H9 (cell line): ENCODE results near the gene DCAF12. TPM values are rescaled to one million over a fixed set of nuclear protein-coding genes. Genes with fewer than 3 reads are reported as not detected.
A peak's percentile ranks its signal among the peaks of the same experiment; 100 is the strongest.

Experiments used
- DNase-seq: peaks from one replicate; pipeline ENCODE4 v3.0.0-alpha.2; 2017
- H2AFZ ChIP-seq: one replicate; pipeline ENCODE4 v1.6.1; 2013; ENCODE audit warnings: mild to moderate bottlenecking, low read length, control low read depth, moderate library complexity
- H2AK5ac ChIP-seq: 2 replicates; pipeline ENCODE4 v1.6.1; 2013; ENCODE audit warnings: low read length, control low read depth, mixed read lengths; ENCODE audit not compliant: insufficient read length
- H2BK120ac ChIP-seq: one replicate; pipeline ENCODE4 v1.6.1; 2013; ENCODE audit warnings: low read depth, mild to moderate bottlenecking, low read length, control low read depth, inconsistent platforms; ENCODE audit not compliant: poor library complexity, severe bottlenecking
- H2BK12ac ChIP-seq: 2 replicates; pipeline ENCODE4 v1.6.1; 2013; ENCODE audit warnings: low read length, control low read depth, mixed read lengths, low read depth; ENCODE audit not compliant: insufficient read length
- H2BK15ac ChIP-seq: 2 replicates; pipeline ENCODE4 v1.6.1; 2013; ENCODE audit warnings: low read depth, low read length, control low read depth
- H2BK20ac ChIP-seq: one replicate; pipeline ENCODE4 v1.6.1; 2013; ENCODE audit warnings: low read depth, mild to moderate bottlenecking, low read length, control low read depth, inconsistent platforms; ENCODE audit not compliant: poor library complexity, severe bottlenecking
- H2BK5ac ChIP-seq: 2 replicates; pipeline ENCODE4 v1.6.1; 2013; ENCODE audit warnings: low read length, control low read depth, mixed read lengths; ENCODE audit not compliant: insufficient read length
- H3K14ac ChIP-seq: 2 replicates; pipeline ENCODE4 v1.6.1; 2013; ENCODE audit warnings: low read length, control low read depth; ENCODE audit not compliant: insufficient read depth
- H3K18ac ChIP-seq: 2 replicates; pipeline ENCODE4 v1.6.1; 2013; ENCODE audit warnings: low read depth, mild to moderate bottlenecking, mixed read lengths, low read length, control low read depth; ENCODE audit not compliant: insufficient read length
- H3K23ac ChIP-seq: 2 replicates; pipeline ENCODE4 v1.6.1; 2013; ENCODE audit warnings: low read length, control low read depth, mixed read lengths, low read depth; ENCODE audit not compliant: insufficient read length
- H3K23me2 ChIP-seq: 2 replicates; pipeline ENCODE4 v1.6.1; 2013; ENCODE audit warnings: low read depth, mild to moderate bottlenecking, mixed read lengths, low read length, control low read depth; ENCODE audit not compliant: insufficient read length, poor library complexity, severe bottlenecking
- H3K27ac ChIP-seq: 2 replicates; pipeline ENCODE4 v1.5.1; 2013; ENCODE audit warnings: low read length, control low read depth, mixed read lengths, low read depth; ENCODE audit not compliant: insufficient read length
- H3K27me3 ChIP-seq: 2 replicates; pipeline ENCODE4 v1.6.1; 2013; ENCODE audit warnings: low read length, control low read depth, inconsistent platforms; ENCODE audit not compliant: insufficient read depth
- H3K4ac ChIP-seq: 2 replicates; pipeline ENCODE4 v1.6.1; 2013; ENCODE audit warnings: low read depth, mild to moderate bottlenecking, control low read depth, inconsistent platforms, low read length, moderate library complexity
- H3K4me1 ChIP-seq: 2 replicates; pipeline ENCODE4 v1.6.1; 2013; ENCODE audit warnings: low read length, control low read depth, inconsistent platforms; ENCODE audit not compliant: insufficient read depth
- H3K4me2 ChIP-seq: 2 replicates; pipeline ENCODE4 v1.6.1; 2013; ENCODE audit warnings: low read length, control low read depth, mixed read lengths; ENCODE audit not compliant: insufficient read length, insufficient read depth
- H3K56ac ChIP-seq: 2 replicates; pipeline ENCODE4 v1.6.1; 2013; ENCODE audit warnings: low read depth, mild to moderate bottlenecking, mixed read lengths, low read length, control low read depth; ENCODE audit not compliant: insufficient read length
- H3K79me1 ChIP-seq: 2 replicates; pipeline ENCODE4 v1.6.1; 2013; ENCODE audit warnings: low read depth, mild to moderate bottlenecking, moderate library complexity, low read length, control low read depth, inconsistent platforms; ENCODE audit not compliant: insufficient read depth, poor library complexity, severe bottlenecking
- H3K79me2 ChIP-seq: 2 replicates; pipeline ENCODE4 v1.6.1; 2013; ENCODE audit warnings: low read length, control low read depth, inconsistent platforms; ENCODE audit not compliant: insufficient read depth
- H3K9ac ChIP-seq: 2 replicates; pipeline ENCODE4 v1.6.1; 2013; ENCODE audit warnings: low read length, control low read depth, mixed read lengths; ENCODE audit not compliant: insufficient read length; ENCODE audit errors: extremely low read depth
- H3K9me3 ChIP-seq: one replicate; pipeline ENCODE4 v1.6.1; 2013; ENCODE audit warnings: low read depth, low read length, inconsistent platforms; ENCODE audit not compliant: control insufficient read depth
- H3T11ph ChIP-seq: one replicate; pipeline ENCODE4 v1.6.1; 2013; ENCODE audit warnings: mild to moderate bottlenecking, low read length, control low read depth, inconsistent platforms
- H4K20me1 ChIP-seq: one replicate; pipeline ENCODE4 v1.6.1; 2013; ENCODE audit not compliant: control insufficient read depth, insufficient read length, insufficient read depth
- H4K5ac ChIP-seq: 2 replicates; pipeline ENCODE4 v1.6.1; 2013; ENCODE audit warnings: low read depth, mild to moderate bottlenecking, mixed read lengths, low read length, control low read depth; ENCODE audit not compliant: insufficient read length
- H4K8ac ChIP-seq: replicated peaks from 2 replicates; pipeline ENCODE4 v1.6.1; 2013; ENCODE audit warnings: low read length, control low read depth, mixed read lengths, low read depth; ENCODE audit not compliant: insufficient read length
- H4K91ac ChIP-seq: 2 replicates; pipeline ENCODE4 v1.6.1; 2013; ENCODE audit warnings: low read depth, mild to moderate bottlenecking, moderate library complexity, mixed read lengths, low read length, control low read depth; ENCODE audit not compliant: insufficient read length
- H3K27ac Mint-ChIP-seq, 3 experiments: 2 replicates in 2 of 3; 3 replicates in 1 of 3; pipeline ENCODE4 v1.8.0; 2020 to 2021; ENCODE audit warnings: mixed read lengths in 3 of 3, mild to moderate bottlenecking in 1 of 3, moderate library complexity in 1 of 3
- H3K27me3 Mint-ChIP-seq: 2 replicates; pipeline ENCODE4 v1.8.0; 2021; ENCODE audit warnings: low read depth, mild to moderate bottlenecking, moderate library complexity, mixed read lengths
- H3K36me3 Mint-ChIP-seq, 3 experiments: 2 replicates in 2 of 3; 3 replicates in 1 of 3; pipeline ENCODE4 v1.8.0; 2020 to 2021; ENCODE audit warnings: low read depth in 3 of 3, mixed read lengths in 3 of 3; ENCODE audit not compliant: insufficient read depth in 1 of 3
- H3K4me1 Mint-ChIP-seq, 2 experiments: 2 replicates each; pipeline ENCODE4 v1.8.0; 2020; ENCODE audit warnings: mixed read lengths in 2 of 2
- H3K4me3 Mint-ChIP-seq, 2 experiments: 2 replicates in 1 of 2; 3 replicates in 1 of 2; pipeline ENCODE4 v1.8.0; 2020 to 2021; ENCODE audit warnings: mild to moderate bottlenecking in 2 of 2, mixed read lengths in 2 of 2, moderate library complexity in 1 of 2
- H3K9me3 Mint-ChIP-seq, 2 experiments: 2 replicates in 1 of 2; 3 replicates in 1 of 2; pipeline ENCODE4 v1.8.0; 2020; ENCODE audit warnings: mild to moderate bottlenecking in 2 of 2, mixed read lengths in 2 of 2, moderate library complexity in 1 of 2
- WGBS: extraction: QIAGEN DNeasy Blood & Tissue Kit; methylation state at CpG from one replicate; pipeline ENCODE4 v1.1.7; 2013; ENCODE audit warnings: missing lambda C conversion rate, low lambda C conversion rate, mixed read lengths; ENCODE audit not compliant: insufficient read length; ENCODE audit errors: extremely low coverage; 5-methylcytosine and 5-hydroxymethylcytosine counted together
- total RNA-seq: library from RNA; stranded (reverse); gene quantifications from 2 replicates; pipeline ENCODE4 v1.2.1, GENCODE V29; 2021
- TF ChIP-seq, protein P1 (sequence below): fragments of 200-600 bp; sonication (generic); conservative IDR thresholded peaks from 3 replicates; pipeline ENCODE4 v1.8.0; 2021; ENCODE audit warnings: antibody characterized with exemption, mild to moderate bottlenecking

Gene DCAF12
- total RNA-seq, 1 experiment from 2014 or later: 33.6 TPM

DNA sequence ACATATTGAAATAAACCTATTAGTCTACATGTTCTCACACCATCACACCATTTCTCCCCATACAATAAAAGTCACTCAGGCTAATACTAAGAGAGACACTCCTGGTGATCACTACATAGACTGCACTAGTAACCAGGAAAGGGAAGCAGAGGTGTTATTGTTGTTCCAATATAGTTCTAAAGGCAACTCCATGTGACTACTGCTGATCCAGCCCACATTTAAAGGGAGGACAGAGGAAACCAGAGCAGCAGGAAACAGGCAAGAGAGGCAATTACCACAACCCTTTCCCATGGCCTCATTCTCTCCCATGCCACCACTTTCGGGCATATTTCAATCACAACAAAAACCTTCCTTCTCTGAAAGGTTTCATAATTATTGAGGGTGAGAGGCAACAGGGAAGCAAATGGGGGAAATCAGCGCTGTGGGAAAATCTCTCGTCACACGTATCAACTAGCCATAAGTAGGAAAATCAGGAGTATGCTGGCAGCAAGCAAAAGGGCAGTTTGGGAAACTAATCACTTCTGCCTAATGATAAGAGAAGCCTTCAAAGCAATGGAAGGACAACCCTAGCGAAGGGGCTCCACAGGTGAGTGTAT is 79.6 kb downstream of the DCAF12 start:
- no peak overlapping the region for H3K56ac ChIP-seq
- H3K4ac ChIP-seq: no peak overlapping the region
- peaks cover 6% of the 10 kb centered on the region for H3K79me1 ChIP-seq
- no peak overlapping the region for H2BK12ac ChIP-seq
- H4K20me1 ChIP-seq: no peaks in the 10 kb centered on the region
- WGBS: no CpG with 5 or more reads among the region's 5 CpGs
- Mint-ChIP-seq H3K4me3 (peak overlapping the region; percentile 97 to 99), H3K27ac (peak overlapping the region; percentile 21 to 58 (median 50); a peak in 6 of 7 replicates), H3K27me3 (no peaks in the 10 kb centered on the region), H3K36me3 (peaks cover 5 to 19% (median 13%) of the 10 kb centered on the region in 3 experiments), H3K4me1 (peaks cover 28 to 34% of the 10 kb centered on the region in 2 experiments), H3K9me3 (no peaks in the 10 kb centered on the region; a peak in 2 of 5 replicates)
- 0 out of 2 replicates have a peak, but pooled peaks cover 5% of the 10 kb centered on the region for H3K4me1 ChIP-seq
- H3K23me2 ChIP-seq: peaks cover 4% of the 10 kb centered on the region
- H2BK20ac ChIP-seq: no peak overlapping the region
- H3K18ac ChIP-seq: no peak overlapping the region
- peak overlapping the region; percentile 87 for H3K4me2 ChIP-seq
- no peak overlapping the region for H2BK120ac ChIP-seq
- no peak overlapping the region for H3K27ac ChIP-seq
- no peaks in the 10 kb centered on the region for H3K9me3 ChIP-seq
- DNase-seq: no peak
- TF ChIP-seq, protein P1, sequence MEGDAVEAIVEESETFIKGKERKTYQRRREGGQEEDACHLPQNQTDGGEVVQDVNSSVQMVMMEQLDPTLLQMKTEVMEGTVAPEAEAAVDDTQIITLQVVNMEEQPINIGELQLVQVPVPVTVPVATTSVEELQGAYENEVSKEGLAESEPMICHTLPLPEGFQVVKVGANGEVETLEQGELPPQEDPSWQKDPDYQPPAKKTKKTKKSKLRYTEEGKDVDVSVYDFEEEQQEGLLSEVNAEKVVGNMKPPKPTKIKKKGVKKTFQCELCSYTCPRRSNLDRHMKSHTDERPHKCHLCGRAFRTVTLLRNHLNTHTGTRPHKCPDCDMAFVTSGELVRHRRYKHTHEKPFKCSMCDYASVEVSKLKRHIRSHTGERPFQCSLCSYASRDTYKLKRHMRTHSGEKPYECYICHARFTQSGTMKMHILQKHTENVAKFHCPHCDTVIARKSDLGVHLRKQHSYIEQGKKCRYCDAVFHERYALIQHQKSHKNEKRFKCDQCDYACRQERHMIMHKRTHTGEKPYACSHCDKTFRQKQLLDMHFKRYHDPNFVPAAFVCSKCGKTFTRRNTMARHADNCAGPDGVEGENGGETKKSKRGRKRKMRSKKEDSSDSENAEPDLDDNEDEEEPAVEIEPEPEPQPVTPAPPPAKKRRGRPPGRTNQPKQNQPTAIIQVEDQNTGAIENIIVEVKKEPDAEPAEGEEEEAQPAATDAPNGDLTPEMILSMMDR: no peak
- H2BK5ac ChIP-seq: no peak overlapping the region
- H3T11ph ChIP-seq: no peak overlapping the region
- no peaks in the 10 kb centered on the region for H3K27me3 ChIP-seq
- H3K9ac ChIP-seq: peak overlapping the region; percentile 61
- H3K14ac ChIP-seq: no peak overlapping the region
- H4K5ac ChIP-seq: no peak overlapping the region
- H2BK15ac ChIP-seq: no peak overlapping the region
- no peak overlapping the region for H2AK5ac ChIP-seq
- H3K79me2 ChIP-seq: peaks cover 50% of the 10 kb centered on the region; the same call in 1 of the 2 replicates
- no peak overlapping the region for H3K23ac ChIP-seq
- H2AFZ ChIP-seq: no peak overlapping the region
- H4K8ac ChIP-seq: no peak overlapping the region
- no peak overlapping the region for H4K91ac ChIP-seq
